ENCODE results near the gene ATP1A4. TPM values are rescaled to one million over a fixed set of nuclear protein-coding genes. Genes with fewer than 3 reads are reported as not detected.

ATP1A4 gene
- total RNA-seq = not detected in 2 replicates

GRCh38 chr1:160151303-160151702 lies at the start of gene ATP1A4:
ATP1A4 (plus strand) TSS chr1:160151603; CDS start chr1:160152041, 438 bp downstream.

DNA sequence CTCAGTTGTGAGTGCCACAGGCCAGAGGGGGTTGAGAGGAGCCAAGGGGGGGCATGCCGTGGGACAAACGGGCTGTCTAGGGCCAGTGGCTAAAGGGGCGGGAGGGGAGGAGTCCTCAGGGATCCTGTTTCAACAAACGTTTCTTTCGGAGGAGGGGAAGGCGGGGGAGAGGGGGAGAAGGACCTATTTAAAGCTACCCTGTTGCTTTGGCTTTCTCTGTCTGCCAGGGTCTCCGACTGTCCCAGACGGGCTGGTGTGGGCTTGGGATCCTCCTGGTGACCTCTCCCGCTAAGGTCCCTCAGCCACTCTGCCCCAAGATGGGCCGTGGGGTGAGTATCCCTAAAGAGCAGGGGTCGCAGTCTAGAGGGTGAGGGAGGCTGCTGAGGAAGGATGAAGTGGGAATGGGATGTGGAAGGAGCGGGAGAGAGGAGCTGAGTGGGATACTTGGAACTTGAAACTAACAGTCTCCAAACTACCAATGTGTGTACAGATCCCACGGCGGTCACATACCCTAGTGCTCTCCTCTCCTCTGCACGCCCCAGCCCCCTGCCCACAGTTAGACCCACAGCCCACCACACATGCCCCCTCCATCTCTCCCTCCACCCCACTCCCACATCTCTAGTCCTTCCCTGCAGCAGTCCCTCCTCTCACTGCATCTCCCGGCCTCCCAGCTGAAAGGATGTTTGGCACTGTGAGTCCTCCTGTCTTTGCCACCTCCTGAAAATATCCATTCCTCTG lies 35.7 kb upstream of the ATP1A4 start, which contains the start of gene ATP1A2:
ATP1A2 (plus strand) TSS at position 215 of the 738 bp plus-strand sequence; CDS start at position 318, 103 bp downstream.

GRCh38 chr1:160189649-160190625 lies 38.5 kb downstream of the ATP1A4 start, which contains the start of gene CASQ1:
CASQ1 (plus strand) TSS chr1:160190575; CDS start chr1:160190752, 177 bp downstream.

DNA sequence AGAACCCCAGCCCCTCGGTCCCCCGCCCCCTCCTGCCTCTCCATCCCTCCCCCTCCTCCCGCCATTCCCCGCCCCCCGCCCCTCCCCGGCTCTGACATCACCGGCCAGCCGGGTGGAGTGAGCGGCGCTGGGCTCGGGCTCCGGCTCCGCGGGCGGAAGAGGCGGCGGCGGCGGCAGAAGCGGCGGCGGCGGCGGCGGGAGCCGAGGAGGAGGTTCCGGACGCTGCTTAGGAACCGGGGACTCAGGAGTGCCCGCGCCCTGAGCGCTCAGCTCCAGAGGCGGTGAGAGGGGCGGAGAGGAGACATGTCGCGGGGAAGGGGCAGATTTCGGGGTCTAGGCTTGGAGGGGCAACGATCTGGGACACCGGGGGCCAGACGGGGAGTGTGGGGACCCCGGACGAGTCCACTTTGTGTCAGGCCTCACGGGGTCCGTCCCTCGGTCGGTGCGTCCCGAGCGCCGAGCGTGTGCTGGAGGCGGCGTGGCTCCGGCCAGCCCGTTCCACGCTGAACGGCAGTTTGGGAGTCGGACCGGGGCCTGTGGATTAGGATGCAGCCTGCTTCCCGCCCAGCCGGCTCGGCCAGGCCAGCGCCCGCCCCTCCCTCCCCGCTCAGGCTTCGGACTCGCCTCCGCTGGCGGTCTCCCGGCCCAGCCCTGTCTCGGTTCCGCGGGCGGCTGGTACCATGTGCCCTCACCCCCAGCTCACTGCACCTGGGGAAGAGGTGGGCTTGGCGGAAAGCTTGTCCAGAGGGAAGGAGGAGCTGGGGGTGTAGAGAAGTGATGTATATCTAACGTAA lies 54.0 kb downstream of the ATP1A4 start, which contains the start of gene PEA15:
PEA15 (plus strand) TSS at position 143 of the 794 bp plus-strand sequence. CDS start 6,161 bp downstream, outside the sequence.

Other genes starting within 250 kb of the ATP1A4 start
- 251 and 454 TPM in 2 replicates for gene TAGLN2, start 226.1 kb upstream of the ATP1A4 start, total RNA-seq
- 0.09 and 2.0 TPM in 2 replicates for gene IGSF9, start 206.0 kb upstream of the ATP1A4 start, total RNA-seq
- gene SLAMF9, start 197.4 kb upstream of the ATP1A4 start, total RNA-seq = not detected in 2 replicates
- 2.3 TPM in 2 replicates for gene PIGM, start 119.6 kb upstream of the ATP1A4 start, total RNA-seq
- 0.12 TPM in 1 of 2 replicates, not detected in the other for gene KCNJ10, start 81.4 kb upstream of the ATP1A4 start, total RNA-seq
- gene KCNJ9, start 70.1 kb upstream of the ATP1A4 start, total RNA-seq = 0.60 TPM in 1 of 2 replicates, not detected in the other
- gene IGSF8, start 53.0 kb upstream of the ATP1A4 start, total RNA-seq = 11.2 and 15.9 TPM in 2 replicates
- 1.2 and 1.8 TPM in 2 replicates for gene ATP1A2, start 35.8 kb upstream of the ATP1A4 start, total RNA-seq
- not detected in 2 replicates for gene CASQ1, start 39.0 kb downstream of the ATP1A4 start, total RNA-seq
- gene PEA15, start 53.8 kb downstream of the ATP1A4 start, total RNA-seq = 70.1 and 149 TPM in 2 replicates
- gene DCAF8, start 110.9 kb downstream of the ATP1A4 start, total RNA-seq = 48.1 and 54.1 TPM in 2 replicates
- 31.9 and 48.5 TPM in 2 replicates for gene PEX19, start 133.5 kb downstream of the ATP1A4 start, total RNA-seq
- gene COPA, start 191.6 kb downstream of the ATP1A4 start, total RNA-seq = 145 and 189 TPM in 2 replicates
- 67.7 and 77.5 TPM in 2 replicates for gene NCSTN, start 191.8 kb downstream of the ATP1A4 start, total RNA-seq
- under 0.01 TPM in 1 of 2 replicates, not detected in the other for gene NHLH1, start 215.5 kb downstream of the ATP1A4 start, total RNA-seq
- 0.60 and 0.82 TPM in 2 replicates for gene VANGL2, start 249.0 kb downstream of the ATP1A4 start, total RNA-seq

Measured in pericardium fibroblast (primary cell).